ENCODE data around the gene BCL7A. TPM values are rescaled to one million over a fixed set of nuclear protein-coding genes. Genes with fewer than 3 reads are reported as not detected.
A peak's percentile ranks its signal among the peaks of the same experiment; 100 is the strongest.

The BCL7A gene
- total and polyA plus RNA-seq, 11 donors, result 4.0 to 22.1 (median 14.3) TPM

DNA sequence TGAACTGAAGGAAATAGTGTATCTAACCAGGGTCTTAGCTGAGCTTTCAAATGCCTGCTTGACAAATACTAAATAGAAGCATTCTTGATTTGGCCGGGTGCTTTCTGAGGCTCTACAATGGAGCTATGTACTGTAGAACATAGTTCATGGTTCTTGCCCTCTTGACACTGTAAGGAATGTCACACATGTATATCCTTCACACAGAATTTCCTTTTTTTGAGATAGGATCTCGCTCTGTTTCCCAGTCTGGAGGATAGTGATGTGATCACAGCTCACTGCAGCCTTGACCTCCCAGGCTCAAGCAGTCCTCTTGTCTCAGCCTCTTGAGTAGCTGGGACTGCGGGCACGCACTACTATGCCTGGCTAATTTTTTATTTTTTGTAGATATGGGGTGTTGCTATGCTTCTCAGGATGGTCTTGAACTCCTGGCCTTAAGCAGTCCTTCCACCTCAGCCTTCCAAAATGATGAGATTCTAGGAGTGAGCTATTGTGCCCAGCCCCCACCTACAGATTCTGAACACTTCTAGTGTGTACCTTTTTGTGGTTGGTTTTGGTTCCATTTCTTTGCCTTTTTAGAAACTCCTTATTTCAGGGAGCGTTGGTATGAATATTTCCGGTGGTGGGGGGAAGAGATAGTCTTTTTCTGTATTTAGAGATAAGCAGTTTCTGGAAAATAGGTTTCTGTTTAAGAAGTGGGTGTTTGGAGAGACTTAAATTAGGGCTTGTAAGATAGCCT is 61.1 kb downstream of the BCL7A start:
- peaks cover 0 to 25% (median 19%) of the 10 kb centered on the region in 9 donors for H3K36me3 ChIP-seq
- peak overlapping the region in 11 of 12 donors; percentile 50 to 95 (median 86) for H3K27ac ChIP-seq
- no peak for TF ChIP-seq POLR2A (IDR thresholded peaks at IDR 0.05)
- TF ChIP-seq, protein P1, sequence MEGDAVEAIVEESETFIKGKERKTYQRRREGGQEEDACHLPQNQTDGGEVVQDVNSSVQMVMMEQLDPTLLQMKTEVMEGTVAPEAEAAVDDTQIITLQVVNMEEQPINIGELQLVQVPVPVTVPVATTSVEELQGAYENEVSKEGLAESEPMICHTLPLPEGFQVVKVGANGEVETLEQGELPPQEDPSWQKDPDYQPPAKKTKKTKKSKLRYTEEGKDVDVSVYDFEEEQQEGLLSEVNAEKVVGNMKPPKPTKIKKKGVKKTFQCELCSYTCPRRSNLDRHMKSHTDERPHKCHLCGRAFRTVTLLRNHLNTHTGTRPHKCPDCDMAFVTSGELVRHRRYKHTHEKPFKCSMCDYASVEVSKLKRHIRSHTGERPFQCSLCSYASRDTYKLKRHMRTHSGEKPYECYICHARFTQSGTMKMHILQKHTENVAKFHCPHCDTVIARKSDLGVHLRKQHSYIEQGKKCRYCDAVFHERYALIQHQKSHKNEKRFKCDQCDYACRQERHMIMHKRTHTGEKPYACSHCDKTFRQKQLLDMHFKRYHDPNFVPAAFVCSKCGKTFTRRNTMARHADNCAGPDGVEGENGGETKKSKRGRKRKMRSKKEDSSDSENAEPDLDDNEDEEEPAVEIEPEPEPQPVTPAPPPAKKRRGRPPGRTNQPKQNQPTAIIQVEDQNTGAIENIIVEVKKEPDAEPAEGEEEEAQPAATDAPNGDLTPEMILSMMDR (IDR thresholded peaks at IDR 0.05), result no peak
- H3K4me1 ChIP-seq, result peaks cover 10 to 86% (median 57%) of the 10 kb centered on the region in 12 donors
- 52 to 72% (median 58%) methylated on average over 6 of the region's 6 CpGs for WGBS, 4 donors
- no peaks in the 10 kb centered on the region for H3K27me3 ChIP-seq
- no peak for ATAC-seq
- no peaks in the 10 kb centered on the region for H3K9me3 ChIP-seq
- intact Hi-C loops (cut with DNase I), result loop anchor here in 1 of 10 donors (5.0 kb wide), 1 partner anchor 40 kb away; no protein-coding TSS in a partner anchor
- DNase-seq, result no peak
- peak overlapping the region in 7 of 12 donors; percentile 64 to 94 (median 79) for H3K4me3 ChIP-seq

DNA sequence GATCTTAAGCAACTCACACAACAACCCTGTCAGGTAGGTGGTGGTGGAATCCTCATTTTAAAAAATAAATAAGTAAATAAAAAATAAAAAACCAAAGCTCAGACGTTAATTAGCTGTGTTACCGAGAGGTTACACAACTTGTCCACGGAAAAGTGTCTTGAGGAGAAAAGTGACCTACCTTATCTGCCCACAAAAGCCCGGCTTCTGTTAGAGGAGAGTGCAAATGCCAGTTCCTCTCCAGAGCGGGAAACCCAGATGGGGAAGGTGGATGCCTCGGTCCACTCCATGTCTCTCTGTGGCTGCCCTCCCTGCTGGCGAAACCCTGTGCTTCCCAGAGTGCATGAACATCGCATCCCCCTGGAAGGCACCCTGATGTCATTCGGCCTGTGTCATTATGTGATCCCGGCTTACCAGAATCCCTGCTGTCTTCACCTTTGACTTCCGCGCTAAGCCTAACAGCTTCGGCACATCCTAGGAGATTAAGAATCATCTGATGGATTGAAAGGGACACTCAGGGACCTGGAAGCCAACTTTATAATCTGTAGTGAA is 63.2 kb downstream of the BCL7A start:
- Histone ChIP-seq H3K4me3 (no peak overlapping the region), H3K27me3 (no peaks in the 10 kb centered on the region), H3K36me3 (peaks cover 0 to 27% (median 19%) of the 10 kb centered on the region in 9 donors), H3K4me1 (peaks cover 14 to 99% (median 71%) of the 10 kb centered on the region in 12 donors), H3K27ac (peak overlapping the region in 1 of 12 donors; percentile 87), H3K9me3 (no peaks in the 10 kb centered on the region)
- ATAC-seq (no peak), DNase-seq (no peak)
- no peak for TF ChIP-seq POLR2A (IDR thresholded peaks at IDR 0.05)
- TF ChIP-seq, protein P1 (IDR thresholded peaks at IDR 0.05), result no peak
- 85 to 92% (median 90%) methylated on average over 13 of the region's 13 CpGs for WGBS, 4 donors
- intact Hi-C loops (cut with DNase I), result loop anchor here in 1 of 10 donors (5.0 kb wide), 1 partner anchor 37 kb away; no protein-coding TSS in a partner anchor

DNA sequence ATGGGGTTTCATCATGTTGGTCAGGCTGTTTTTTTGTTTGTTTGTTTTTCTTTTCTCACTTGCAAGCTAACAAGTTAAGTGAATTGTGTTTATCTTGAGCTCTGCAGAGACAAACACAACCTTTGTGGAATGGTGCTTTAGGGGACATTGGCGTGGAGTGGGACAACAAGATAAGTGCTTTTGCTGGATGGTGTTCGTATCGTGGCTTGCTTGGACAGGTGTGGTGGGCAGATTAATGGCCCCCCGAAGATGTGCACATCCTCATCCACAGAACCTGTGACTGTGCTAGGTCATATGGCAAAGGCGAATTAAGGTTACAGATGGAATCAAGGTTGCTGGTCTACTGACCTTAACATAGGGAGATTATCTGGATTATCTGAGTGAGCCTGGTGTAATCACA is 63.9 kb downstream of the BCL7A start:
- Histone ChIP-seq H3K4me1 (peaks cover 14 to 99% (median 74%) of the 10 kb centered on the region in 12 donors), H3K27ac (peak overlapping the region in 4 of 12 donors; percentile 22 to 87 (median 61)), H3K9me3 (no peaks in the 10 kb centered on the region), H3K36me3 (peaks cover 0 to 27% (median 19%) of the 10 kb centered on the region in 9 donors), H3K27me3 (no peaks in the 10 kb centered on the region), H3K4me3 (no peak overlapping the region)
- intact Hi-C loops (cut with DNase I), result no loop called here
- no peak for TF ChIP-seq POLR2A (IDR thresholded peaks at IDR 0.05)
- TF ChIP-seq, protein P1 (IDR thresholded peaks at IDR 0.05), result no peak
- no peak for DNase-seq
- WGBS, 4 donors, result 92 to 95% (median 95%) methylated on average over 5 of the region's 5 CpGs
- ATAC-seq, result no peak

DNA sequence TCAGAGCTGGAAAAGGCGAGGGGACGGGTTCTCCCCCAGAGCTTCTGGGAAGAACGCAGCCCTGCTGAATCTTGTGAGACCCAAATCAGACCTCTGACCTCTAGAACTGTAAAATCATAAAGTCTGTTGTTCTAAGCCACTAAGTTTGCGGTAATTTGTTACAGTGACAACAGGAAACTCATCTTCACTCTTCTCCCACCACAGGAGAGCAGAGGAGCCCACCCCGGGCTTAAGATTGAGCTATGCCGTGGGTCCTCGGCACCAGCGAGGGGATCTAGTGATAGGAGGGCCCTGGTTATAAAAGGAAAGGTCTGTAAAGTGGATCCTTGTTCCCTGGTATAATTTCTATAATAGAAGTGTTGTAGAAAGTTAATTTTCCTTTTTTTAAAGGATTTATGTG is 64.4 kb downstream of the BCL7A start:
- DNase-seq, result no peak

More for the DNA sequence above, 64.4 kb downstream of the BCL7A start:
- H3K4me3 ChIP-seq, result no peak overlapping the region
- TF ChIP-seq POLR2A (IDR thresholded peaks at IDR 0.05), result no peak
- TF ChIP-seq, protein P1 (IDR thresholded peaks at IDR 0.05), result no peak
- H3K27me3 ChIP-seq, result no peaks in the 10 kb centered on the region
- H3K36me3 ChIP-seq, result peaks cover 0 to 27% (median 19%) of the 10 kb centered on the region in 9 donors
- WGBS, 4 donors, result 79 to 90% (median 83%) methylated on average over 8 of the region's 8 CpGs
- no peak for ATAC-seq
- peak overlapping the region in 8 of 12 donors; percentile 0 to 87 (median 54) for H3K27ac ChIP-seq
- no peaks in the 10 kb centered on the region for H3K9me3 ChIP-seq
- peaks cover 19 to 99% (median 74%) of the 10 kb centered on the region in 12 donors for H3K4me1 ChIP-seq
- intact Hi-C loops (cut with DNase I), result no loop called here

All from heart left ventricle (tissue), 16 donors.